ENCODE data around the gene CHURC1. TPM values are rescaled to one million over a fixed set of nuclear protein-coding genes. Genes with fewer than 3 reads are reported as not detected.

The CHURC1 gene
- polyA plus RNA-seq, 1 of the 3 experiments (the other 2 are of a cell fraction): 66.8 TPM

GRCh38 chr14:64955297-64955696 is 41.0 kb downstream of the CHURC1 start:
- no peak overlapping the region for H3K4me2 ChIP-seq
- no peaks in the 10 kb centered on the region for H3K79me2 ChIP-seq (ENCODE audit: insufficient read depth)
- H3K9ac ChIP-seq: no peak overlapping the region
- no peaks in the 10 kb centered on the region for H3K27me3 ChIP-seq (ENCODE audit: insufficient read depth)
- peaks cover 0 to 9% of the 10 kb centered on the region in 2 experiments for H3K36me3 ChIP-seq (replicated peaks in 1 of 2; ENCODE audit: control insufficient read depth in 1 of 2, insufficient read depth in 2 of 2, low read length in 1 of 2)
- DNase-seq: no peak
- WGBS (ENCODE audit: low lambda C conversion rate): 88% methylated on average over 6 of the region's 6 CpGs
- no peaks in the 10 kb centered on the region for H3F3A ChIP-seq (replicated peaks; ENCODE audit: insufficient read depth)
- TF ChIP-seq RFX5 (IDR thresholded peaks at IDR 0.05; ENCODE audit: low read length): no peak
- TF ChIP-seq REST (IDR thresholded peaks at IDR 0.05; ENCODE audit: low read depth, low read length): no peak
- no peak for TF ChIP-seq USF2 (IDR thresholded peaks at IDR 0.05; ENCODE audit: borderline replicate concordance, low read depth, low read length)
- no peak for TF ChIP-seq JUND (IDR thresholded peaks at IDR 0.05)
- TF ChIP-seq MEF2A (IDR thresholded peaks at IDR 0.05; ENCODE audit: borderline replicate concordance, low read depth): no peak
- no peak for TF ChIP-seq EP300 (IDR thresholded peaks at IDR 0.05; ENCODE audit: borderline replicate concordance in 1 of 2, low read depth in 1 of 2, low read length in 1 of 2)
- no peak for TF ChIP-seq ELF1 (IDR thresholded peaks at IDR 0.05)
- no peak for TF ChIP-seq TEAD4 (IDR thresholded peaks at IDR 0.05; ENCODE audit: borderline replicate concordance, insufficient read depth)
- no peak for TF ChIP-seq TAF1 (IDR thresholded peaks at IDR 0.05; ENCODE audit: borderline replicate concordance, low read depth, low read length)
- TF ChIP-seq CHD2 (IDR thresholded peaks at IDR 0.05; ENCODE audit: low read length, partially characterized antibody): no peak
- TF ChIP-seq IRF3 (IDR thresholded peaks at IDR 0.05; ENCODE audit: low read depth, low read length): no peak
- no peak for TF ChIP-seq EZH2phosphoT487 (IDR thresholded peaks at IDR 0.05; ENCODE audit: borderline replicate concordance, low read depth)
- TF ChIP-seq GABPA (IDR thresholded peaks at IDR 0.05; ENCODE audit: low read depth): no peak
- no peak for TF ChIP-seq RXRA (IDR thresholded peaks at IDR 0.05; ENCODE audit: borderline replicate concordance, low read depth)
- no peak for TF ChIP-seq MXI1 (IDR thresholded peaks at IDR 0.05; ENCODE audit: low read depth, low read length)
- no peak for TF ChIP-seq RCOR1 (IDR thresholded peaks at IDR 0.05; ENCODE audit: low read length)
- peaks cover 0 to 37% of the 10 kb centered on the region in 2 experiments; a peak in 2 of 4 replicates for H3K4me1 ChIP-seq (ENCODE audit: control insufficient read depth in 1 of 2, insufficient read depth in 2 of 2, low read depth in 1 of 2, low read length in 1 of 2)
- ChIA-PET POLR2A (no interaction called here), CTCF (no interaction called here)
- no peaks in the 10 kb centered on the region for H3K9me3 ChIP-seq
- H3K4me3 ChIP-seq (ENCODE audit: low read depth in 2 of 2, low read length in 1 of 2): no peak overlapping the region
- no peaks in the 10 kb centered on the region for H4K20me1 ChIP-seq (ENCODE audit: insufficient read depth)
- no peaks in the 10 kb centered on the region for H3K9me2 ChIP-seq
- H2AFZ ChIP-seq (ENCODE audit: low read depth): no peak overlapping the region
- H3K27ac ChIP-seq (ENCODE audit: low read depth in 2 of 2, low read length in 1 of 2): no peak overlapping the region

Data from SK-N-SH (cell line).